Measurements from ENCODE around the gene KRIT1. TPM values are rescaled to one million over a fixed set of nuclear protein-coding genes. Genes with fewer than 3 reads are reported as not detected.

Gene KRIT1
- polyA plus RNA-seq, 3 donors from 2014 or later = 7.0 to 21.3 (median 7.4) TPM

DNA sequence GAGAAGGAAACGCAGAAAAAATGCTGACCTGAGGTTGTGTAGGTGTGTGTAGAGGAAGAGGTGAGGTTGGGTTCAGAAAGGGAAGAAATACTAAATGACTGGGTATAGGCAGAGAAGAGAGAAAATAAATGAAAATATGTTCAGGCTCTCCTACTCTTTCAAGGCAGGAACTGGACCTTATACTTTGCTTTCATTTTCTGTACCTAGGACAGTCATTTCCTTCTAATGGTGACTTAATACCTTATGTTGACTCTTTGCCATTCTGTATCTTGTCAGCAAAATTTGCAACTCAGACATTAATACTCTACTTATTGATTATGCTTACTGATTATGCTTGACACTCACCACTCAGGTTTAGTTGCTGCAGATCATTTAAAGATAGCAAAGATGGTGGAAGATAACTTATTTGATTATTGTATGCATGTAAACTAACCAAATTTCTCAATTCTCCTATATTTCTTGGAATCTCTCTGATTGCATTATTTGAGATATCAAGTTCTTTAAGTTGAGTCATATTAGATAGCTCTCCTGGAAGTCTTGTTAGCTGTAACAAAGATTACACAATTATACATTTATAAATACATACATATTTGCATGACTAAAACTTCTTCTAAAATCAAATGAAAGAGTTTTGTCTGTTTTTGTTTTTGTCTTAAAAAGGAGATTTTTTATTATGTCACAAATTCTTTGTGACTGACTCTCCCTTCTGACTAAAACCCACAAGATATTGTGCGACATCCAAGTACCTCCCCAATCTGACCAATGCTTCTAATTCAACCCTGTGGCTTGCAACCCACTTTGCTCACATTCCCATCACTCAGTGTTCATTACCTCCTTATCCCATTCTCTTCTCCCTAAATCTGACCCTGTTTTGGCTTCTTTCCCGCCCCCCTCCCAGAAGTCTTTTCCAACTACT lies 86.8 kb downstream of the KRIT1 start:
- Mint-ChIP-seq H3K4me3 (no peak overlapping the region), H3K36me3 (no peaks in the 10 kb centered on the region), H3K9me3 (no peaks in the 10 kb centered on the region), H3K4me1 (no peaks in the 10 kb centered on the region), H3K27me3 (ENCODE audit: low read depth in 3 of 3) (peaks cover 0 to 8% (median 6%) of the 10 kb centered on the region in 3 donors), H3K27ac (no peak overlapping the region)
- no peak for DNase-seq

DNA sequence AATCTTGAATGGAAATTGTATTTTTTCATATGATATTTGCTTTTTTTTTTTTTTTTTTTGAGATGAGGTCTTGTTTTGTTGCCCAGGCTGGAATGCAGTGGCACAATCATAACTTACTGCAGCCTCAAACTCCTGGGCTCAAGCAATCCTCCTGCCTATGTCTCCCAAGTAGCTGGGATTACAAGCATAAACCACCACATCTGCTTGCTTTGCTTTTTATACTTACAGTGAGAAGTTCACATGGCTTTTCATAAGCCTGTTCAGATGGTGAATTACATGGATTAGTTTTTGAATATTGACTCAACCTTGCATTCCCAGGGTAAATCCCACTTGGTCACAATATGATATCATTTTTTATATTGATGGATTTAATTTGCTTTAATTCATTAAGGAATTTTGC lies 88.7 kb downstream of the KRIT1 start:
- DNase-seq = no peak
- Mint-ChIP-seq H3K9me3 (no peaks in the 10 kb centered on the region), H3K4me1 (no peaks in the 10 kb centered on the region), H3K27ac (no peak overlapping the region), H3K36me3 (no peaks in the 10 kb centered on the region), H3K27me3 (ENCODE audit: low read depth in 3 of 3) (peaks cover 0 to 8% (median 0%) of the 10 kb centered on the region in 3 donors), H3K4me3 (no peak overlapping the region)

DNA sequence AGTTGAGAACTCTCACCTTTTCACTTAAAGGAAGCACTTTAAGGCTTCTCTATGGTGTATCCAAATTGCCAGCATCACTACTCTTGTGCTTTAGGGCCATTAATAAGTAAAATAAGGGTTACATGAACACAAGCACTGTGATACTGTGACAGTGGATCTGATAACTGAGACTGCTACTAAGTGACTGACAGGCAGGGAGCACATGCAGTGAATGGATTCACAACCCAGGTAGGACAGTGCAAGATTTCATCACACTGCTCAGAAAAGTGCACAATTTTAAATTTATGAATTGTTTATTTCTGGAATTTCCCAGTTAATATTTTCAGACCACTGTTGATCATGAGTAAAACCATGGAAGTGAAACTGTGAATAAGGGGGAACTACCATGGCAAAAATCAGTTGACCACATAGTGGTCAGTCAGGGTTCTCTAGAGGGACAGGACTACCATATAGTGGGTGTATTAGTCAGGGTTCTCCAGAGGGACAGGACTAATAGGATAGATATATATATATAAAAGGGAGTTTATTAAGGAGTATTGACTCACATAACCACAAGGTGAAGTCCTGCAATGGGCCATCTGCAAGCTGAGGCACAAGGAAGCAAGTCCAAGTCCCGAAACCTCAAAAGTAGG lies 90.5 kb downstream of the KRIT1 start:
- Mint-ChIP-seq H3K27me3 (ENCODE audit: low read depth in 3 of 3) (peaks cover 0 to 8% (median 0%) of the 10 kb centered on the region in 3 donors), H3K36me3 (no peaks in the 10 kb centered on the region), H3K4me1 (no peaks in the 10 kb centered on the region)

DNA sequence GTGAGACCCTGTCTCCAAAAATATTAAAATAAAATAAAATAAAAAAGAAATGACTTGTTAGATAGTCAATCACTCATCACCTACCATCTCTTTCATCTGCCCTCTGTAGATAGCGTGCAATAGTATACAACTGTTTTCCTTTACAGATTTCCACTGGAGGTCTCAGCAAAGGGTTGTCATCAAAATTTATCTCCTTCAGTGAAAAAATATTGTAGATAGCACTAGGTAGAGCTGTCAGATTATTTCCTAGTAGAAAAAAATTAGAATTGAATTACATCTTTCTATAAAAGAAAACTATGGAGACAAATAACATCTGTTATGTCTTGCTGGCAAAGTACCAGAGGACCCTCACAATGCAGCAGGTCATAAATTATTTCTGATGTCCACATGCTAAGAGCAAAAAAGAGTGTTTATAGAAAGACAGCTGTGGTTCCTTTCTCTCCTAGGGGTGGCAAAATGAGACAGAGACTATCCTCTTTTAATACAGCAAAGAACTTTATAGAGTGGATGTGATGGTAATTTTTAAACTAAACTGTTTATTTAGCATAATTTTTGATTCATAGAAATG lies 95.2 kb downstream of the KRIT1 start:
- Mint-ChIP-seq H3K36me3 (no peaks in the 10 kb centered on the region), H3K9me3 (no peaks in the 10 kb centered on the region), H3K27me3 (ENCODE audit: low read depth in 3 of 3) (no peaks in the 10 kb centered on the region), H3K27ac (no peak overlapping the region), H3K4me3 (no peak overlapping the region), H3K4me1 (no peaks in the 10 kb centered on the region)
- DNase-seq = no peak

More for the DNA sequence above, 90.5 kb downstream of the KRIT1 start:
- H3K27ac Mint-ChIP-seq = no peak overlapping the region
- DNase-seq = no peak
- H3K4me3 Mint-ChIP-seq = no peak overlapping the region
- no peaks in the 10 kb centered on the region for H3K9me3 Mint-ChIP-seq

DNA sequence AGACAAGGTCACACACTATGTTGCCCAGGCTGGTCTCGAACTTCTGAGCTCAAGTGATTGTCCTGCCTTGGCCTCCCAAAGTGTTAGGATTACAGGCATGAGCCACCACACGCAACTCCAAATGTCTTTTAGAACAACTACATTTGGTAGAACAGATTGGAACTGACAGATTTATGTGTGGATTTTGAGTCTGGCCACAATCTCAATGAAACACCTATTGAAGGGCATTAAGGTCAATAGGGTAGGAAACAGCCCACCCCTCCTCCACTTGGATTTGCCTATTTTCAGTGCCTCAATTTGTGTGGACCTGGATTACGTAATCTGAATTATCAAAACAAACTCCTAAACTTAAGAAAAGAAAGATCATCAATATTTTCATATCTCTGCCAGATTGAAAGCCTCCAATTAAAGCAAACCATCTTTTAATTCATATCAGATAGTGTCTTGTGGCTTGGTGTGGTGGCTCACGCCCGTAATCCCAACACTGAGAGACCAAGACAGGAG lies 95.9 kb downstream of the KRIT1 start:
- Mint-ChIP-seq H3K27ac (no peak overlapping the region), H3K9me3 (no peaks in the 10 kb centered on the region), H3K4me3 (no peak overlapping the region), H3K4me1 (no peaks in the 10 kb centered on the region), H3K27me3 (ENCODE audit: low read depth in 3 of 3) (no peaks in the 10 kb centered on the region), H3K36me3 (no peaks in the 10 kb centered on the region)
- DNase-seq = no peak

Other genes starting within 250 kb of the KRIT1 start
- 10 to 100 TPM in 2 of 3 donors, 1 to 10 TPM in 1; 8.2 to 17.1 (median 16.9) TPM for gene CYP51A1, start 111.4 kb downstream of the KRIT1 start, polyA plus RNA-seq
- gene LRRD1, start 66.8 kb downstream of the KRIT1 start, polyA plus RNA-seq = not detected
- gene ANKIB1, start 60 bp upstream of the KRIT1 start, polyA plus RNA-seq = 10 to 100 TPM in 2 of 3 donors, 1 to 10 TPM in 1; 9.6 to 18.6 (median 13.4) TPM
- gene GATAD1, start 201.6 kb upstream of the KRIT1 start, polyA plus RNA-seq = 10 to 100 TPM in 2 of 3 donors, 1 to 10 TPM in 1; 9.3 to 15.0 (median 12.2) TPM
- not detected for gene ERVW-1, start 232.0 kb upstream of the KRIT1 start, polyA plus RNA-seq

Measured in immature natural killer cell (primary cell).